Endodermal cell (in vitro differentiated cells): ENCODE measurements around the gene CCDC192. TPM values are rescaled to one million over a fixed set of nuclear protein-coding genes. Genes with fewer than 3 reads are reported as not detected.

Source experiments
- DNase-seq: peaks from one replicate; pipeline ENCODE4 v3.0.0-alpha.2; 2017
- H3K27ac ChIP-seq: 2 replicates; pipeline ENCODE4 v1.5.1; 2013; ENCODE audit warnings: mild to moderate bottlenecking, low read depth, low read length, moderate library complexity
- H3K27me3 ChIP-seq: 2 replicates; pipeline ENCODE4 v1.6.1; 2013; ENCODE audit warnings: mild to moderate bottlenecking, low read length, moderate library complexity; ENCODE audit not compliant: insufficient read depth, control insufficient read depth, poor library complexity, severe bottlenecking
- H3K36me3 ChIP-seq: 2 replicates; pipeline ENCODE4 v1.7.0; 2013; ENCODE audit warnings: mild to moderate bottlenecking, low read length, moderate library complexity; ENCODE audit not compliant: control insufficient read depth, insufficient read depth
- H3K4me1 ChIP-seq: one replicate; pipeline ENCODE4 v1.7.0; 2013; ENCODE audit warnings: low read length; ENCODE audit not compliant: control insufficient read depth, insufficient read depth
- H3K4me3 ChIP-seq: 2 replicates; pipeline ENCODE4 v1.5.1; 2013; ENCODE audit warnings: mild to moderate bottlenecking, low read length, moderate library complexity
- H3K9ac ChIP-seq: 2 replicates; pipeline ENCODE4 v1.6.1; 2013; ENCODE audit warnings: mild to moderate bottlenecking, low read length, moderate library complexity; ENCODE audit not compliant: poor library complexity, severe bottlenecking; ENCODE audit errors: extremely low read depth
- H3K9me3 ChIP-seq: 2 replicates; pipeline ENCODE4 v1.6.1; 2013; ENCODE audit warnings: mild to moderate bottlenecking, low read length, moderate library complexity; ENCODE audit not compliant: control insufficient read depth
- H3K27ac Mint-ChIP-seq: 2 replicates; pipeline ENCODE4 v1.8.0; 2020; ENCODE audit warnings: mixed read lengths
- H3K27me3 Mint-ChIP-seq: 2 replicates; pipeline ENCODE4 v1.8.0; 2021; ENCODE audit warnings: mild to moderate bottlenecking, mixed read lengths; ENCODE audit not compliant: insufficient read depth
- H3K36me3 Mint-ChIP-seq: 2 replicates; pipeline ENCODE4 v1.8.0; 2020; ENCODE audit warnings: low read depth, mixed read lengths
- H3K4me1 Mint-ChIP-seq: 2 replicates; pipeline ENCODE4 v1.8.0; 2020; ENCODE audit warnings: mixed read lengths
- H3K4me3 Mint-ChIP-seq: 2 replicates; pipeline ENCODE4 v1.8.0; 2020; ENCODE audit warnings: mild to moderate bottlenecking, moderate library complexity, mixed read lengths
- H3K9me3 Mint-ChIP-seq: 2 replicates; pipeline ENCODE4 v1.8.0; 2020; ENCODE audit warnings: mild to moderate bottlenecking, mixed read lengths
- CTCF ChIP-seq: fragments of 200-600 bp; sonication (generic); conservative IDR thresholded peaks from 2 replicates; pipeline ENCODE4 v1.5.0; 2021; ENCODE audit warnings: antibody characterized with exemption, mild to moderate bottlenecking
- WGBS, 2 experiments: methylation state at CpG; one replicate each; pipeline versions ENCODE4 v1.1.5 to v1.1.7; 2013; ENCODE audit warnings: missing lambda C conversion rate in 2 of 2, mixed read lengths in 1 of 2; ENCODE audit not compliant: insufficient coverage in 1 of 2, insufficient read length in 1 of 2; 5-methylcytosine and 5-hydroxymethylcytosine counted together
- total RNA-seq, 2 donors: library from RNA; stranded (reverse); fragmentation: NEBNext Ultra II Directional in 1 of 2; extraction: Animal tissue kit (Norgen Biotek cat#: 25700) in 1 of 2; gene quantifications; 2 replicates in 1 of 2; 3 replicates in 1 of 2; pipeline ENCODE4 v1.2.1, GENCODE V29; 2021

Gene CCDC192
- total RNA-seq, 2 donors from 2014 or later: 0.48 to 1.3 TPM

- H3K27ac Mint-ChIP-seq: no peak overlapping the region
Observed at GRCh38 chr5:127695346-127695745, 7.8 kb upstream of the CCDC192 start.

GRCh38 chr5:127696683-127697082 is 6.5 kb upstream of the CCDC192 start:
- DNase-seq: no peak

More at GRCh38 chr5:127695346-127695745, 7.8 kb upstream of the CCDC192 start:
- TF ChIP-seq CTCF: no peak
- Mint-ChIP-seq H3K36me3 (no peaks in the 10 kb centered on the region), H3K4me1 (peaks cover 23% of the 10 kb centered on the region), H3K4me3 (no peak overlapping the region), H3K27me3 (no peaks in the 10 kb centered on the region), H3K9me3 (peaks cover 3% of the 10 kb centered on the region)
- H3K9ac ChIP-seq: no peak overlapping the region
- no peaks in the 10 kb centered on the region for H3K9me3 ChIP-seq
- no peak overlapping the region for H3K4me3 ChIP-seq
- no peak overlapping the region for H3K27ac ChIP-seq
- no peaks in the 10 kb centered on the region for H3K36me3 ChIP-seq
- no peak for DNase-seq
- no peaks in the 10 kb centered on the region for H3K27me3 ChIP-seq
- H3K4me1 ChIP-seq: peaks cover 5% of the 10 kb centered on the region

GRCh38 chr5:127697894-127698600 is 5.1 kb upstream of the CCDC192 start:
- no peaks in the 10 kb centered on the region for H3K36me3 Mint-ChIP-seq
- no peaks in the 10 kb centered on the region for H3K27me3 ChIP-seq

More at GRCh38 chr5:127696683-127697082, 6.5 kb upstream of the CCDC192 start:
- no peaks in the 10 kb centered on the region for H3K9me3 Mint-ChIP-seq
- H3K27ac ChIP-seq: no peak overlapping the region
- no peaks in the 10 kb centered on the region for H3K36me3 Mint-ChIP-seq
- no peak overlapping the region for H3K4me3 Mint-ChIP-seq
- peaks cover 5% of the 10 kb centered on the region for H3K4me1 ChIP-seq
- no peaks in the 10 kb centered on the region for H3K27me3 ChIP-seq
- H3K36me3 ChIP-seq: no peaks in the 10 kb centered on the region
- peaks cover 30% of the 10 kb centered on the region for H3K4me1 Mint-ChIP-seq
- no peaks in the 10 kb centered on the region for H3K9me3 ChIP-seq
- 82 to 88% methylated on average over 6 of the region's 6 CpGs for WGBS, 2 experiments
- H3K27ac Mint-ChIP-seq: no peak overlapping the region
- H3K27me3 Mint-ChIP-seq: no peaks in the 10 kb centered on the region
- H3K9ac ChIP-seq: no peak overlapping the region
- H3K4me3 ChIP-seq: no peak overlapping the region
- no peak for TF ChIP-seq CTCF

More at GRCh38 chr5:127697894-127698600, 5.1 kb upstream of the CCDC192 start:
- Histone ChIP-seq H3K4me1 (peaks cover 8% of the 10 kb centered on the region), H3K36me3 (no peaks in the 10 kb centered on the region), H3K9ac (no peak overlapping the region), H3K4me3 (no peak overlapping the region), H3K9me3 (no peaks in the 10 kb centered on the region), H3K27ac (no peak overlapping the region)
- 79 to 91% methylated on average over 1 to 2 of the region's 2 CpGs for WGBS, 2 experiments
- H3K27ac Mint-ChIP-seq: no peak overlapping the region
- H3K9me3 Mint-ChIP-seq: no peaks in the 10 kb centered on the region
- TF ChIP-seq CTCF: no peak
- H3K4me3 Mint-ChIP-seq: no peak overlapping the region
- no peak for DNase-seq
- peaks cover 4% of the 10 kb centered on the region for H3K27me3 Mint-ChIP-seq
- H3K4me1 Mint-ChIP-seq: peaks cover 31% of the 10 kb centered on the region
